Right cardiac atrium (tissue), 5 donors: ENCODE data around the gene MEX3A. TPM values are rescaled to one million over a fixed set of nuclear protein-coding genes. Genes with fewer than 3 reads are reported as not detected.
"Not testable (repeated sequence)": the region's sequence is repeated elsewhere in the genome, so short reads cannot be mapped to it uniquely, and the experiment has no call there.

Source experiments
- ATAC-seq, 2 donors: fragments of 200-7000 bp; cut with Tn5 transposase; one replicate each; pipeline versions ENCODE4 v1.8.0 to v1.9.1; 2020; ENCODE audit warnings: moderate library complexity in 2 of 2, mild to moderate bottlenecking in 1 of 2
- DNase-seq, 3 donors: peaks; one replicate each; pipeline ENCODE4 v3.0.0-alpha.2; 2020
- H3K27ac ChIP-seq: one replicate; pipeline ENCODE4 v1.5.1; 2013; ENCODE audit warnings: mild to moderate bottlenecking, low read length, control low read depth, moderate library complexity
- H3K27me3 ChIP-seq: one replicate; pipeline ENCODE4 v1.6.1; 2013; ENCODE audit not compliant: control insufficient read depth, insufficient read depth
- H3K4me1 ChIP-seq: one replicate; pipeline ENCODE4 v1.6.1; 2013; ENCODE audit warnings: low read length; ENCODE audit not compliant: control insufficient read depth, insufficient read depth
- H3K4me3 ChIP-seq: one replicate; pipeline ENCODE4 v1.5.1; 2013; ENCODE audit warnings: low read length, control low read depth
- H3K9me3 ChIP-seq: one replicate; pipeline ENCODE4 v1.6.1; 2013; ENCODE audit warnings: low read length; ENCODE audit not compliant: control insufficient read depth
- WGBS: extraction: QIAGEN DNeasy Blood & Tissue Kit; methylation state at CpG from one replicate; pipeline ENCODE4 v1.1.7; 2013; 5-methylcytosine and 5-hydroxymethylcytosine counted together
- intact Hi-C, 4 donors: fragments of 100-400 bp; cut with DNase I; formaldehyde crosslinking; loops; one replicate each; pipeline versions ENCODE4 v1.11.0 to v1.14.0; 2022 to 2023
- polyA plus RNA-seq: library from polyadenylated mRNA; stranded (reverse); fragments of 200-250 nt; gene quantifications from one replicate; pipeline ENCODE4 v1.2.3, GENCODE V29; 2013
- total RNA-seq, 4 donors: library from RNA; stranded (reverse); fragmentation: NEBNext Ultra II Directional; extraction: Animal tissue kit (Norgen Biotek cat#: 25700); gene quantifications; one replicate each; pipeline ENCODE4 v1.2.1, GENCODE V29; 2021
- donor health status: healthy with polysubstance abuse.
- donor health status: DM: no; HTN: yes; CAD: no.
- donor health status: DM: no; HTN: no; CAD: no.
- donor health status: DM: no; HTN: yes; CAD: no; lungs with severe emphysema.
- donor health status: DM: yes; HTN: yes; CAD: no.

Gene MEX3A
- total and polyA plus RNA-seq, 5 donors = 0.17 to 0.33 (median 0.20) TPM

DNA sequence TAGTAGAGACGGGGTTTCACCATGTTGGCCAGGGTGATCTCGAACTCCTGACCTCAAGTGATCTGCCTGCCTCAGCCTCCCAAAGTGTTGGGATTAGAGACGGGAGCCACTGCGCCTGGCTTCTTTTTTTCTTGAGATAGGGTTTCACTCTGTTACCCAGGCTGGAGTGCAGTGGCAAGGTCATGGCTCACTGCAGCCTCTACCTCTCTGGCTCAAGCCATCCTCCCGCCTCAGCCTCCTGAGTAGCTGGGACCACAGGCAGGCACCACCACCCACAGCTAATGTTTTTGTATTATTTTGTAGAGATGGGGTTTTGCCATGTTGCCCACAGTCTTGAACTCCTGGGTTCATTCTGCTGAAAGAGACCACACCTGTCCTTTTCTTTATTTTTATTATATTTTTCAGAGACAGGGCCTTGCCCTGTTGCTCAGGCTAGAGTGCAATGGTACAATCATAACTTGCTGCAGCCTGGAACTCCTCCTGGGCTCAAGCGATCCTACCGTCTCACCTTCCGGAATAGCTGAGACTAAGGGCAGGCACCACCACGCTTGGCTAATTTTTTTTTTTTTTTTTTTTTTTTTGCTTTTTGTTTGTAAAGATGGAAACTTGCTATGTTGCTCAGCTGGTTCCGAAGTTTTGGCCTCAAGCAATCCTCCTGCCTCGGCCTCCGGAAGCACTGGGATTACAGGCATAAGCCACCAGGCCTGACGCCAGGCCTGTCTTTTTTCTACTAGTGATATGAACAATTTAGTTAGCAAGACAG lies 35.3 kb upstream of the MEX3A start:
- DNase-seq = peak in 1 of 3 donors; percentile 60
- no peak for ATAC-seq
- Histone ChIP-seq H3K27me3 (no peaks in the 10 kb centered on the region), H3K4me3 (peak overlapping the region; percentile 27), H3K9me3 (no peaks in the 10 kb centered on the region), H3K27ac (peak overlapping the region; percentile 54), H3K4me1 (peaks cover 25% of the 10 kb centered on the region)
- intact Hi-C loops = no loop called here
- WGBS = 56% methylated on average over 13 of the region's 13 CpGs

DNA sequence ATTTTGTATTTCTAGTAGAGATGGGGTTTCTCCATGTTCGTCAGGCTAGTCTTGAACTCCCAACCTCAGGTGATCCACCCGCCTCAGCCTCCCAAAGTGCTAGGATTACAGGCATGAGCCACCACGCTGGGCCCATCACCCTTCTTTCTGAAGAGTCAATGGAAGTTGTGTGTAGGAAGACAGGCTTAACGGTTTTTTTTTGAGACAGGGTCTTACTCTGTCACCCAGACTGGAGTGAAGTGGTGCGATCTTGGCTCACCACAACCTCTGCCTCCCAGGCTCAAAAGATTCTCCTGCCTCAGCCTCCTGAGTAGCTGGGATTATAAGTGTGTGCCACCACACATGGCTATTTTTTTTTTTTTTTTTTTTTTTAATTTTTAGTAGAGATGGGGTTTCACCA lies 34.5 kb upstream of the MEX3A start:
- peak overlapping the region; percentile 99 for H3K27ac ChIP-seq
- peaks cover 23% of the 10 kb centered on the region for H3K4me1 ChIP-seq
- 47% methylated on average over 5 of the region's 5 CpGs for WGBS
- H3K27me3 ChIP-seq, ATAC-seq, intact Hi-C loops, H3K9me3 ChIP-seq: not testable (repeated sequence)
- H3K4me3 ChIP-seq = peak overlapping the region; percentile 97
- DNase-seq = peak in 1 of 3 donors; percentile 38

DNA sequence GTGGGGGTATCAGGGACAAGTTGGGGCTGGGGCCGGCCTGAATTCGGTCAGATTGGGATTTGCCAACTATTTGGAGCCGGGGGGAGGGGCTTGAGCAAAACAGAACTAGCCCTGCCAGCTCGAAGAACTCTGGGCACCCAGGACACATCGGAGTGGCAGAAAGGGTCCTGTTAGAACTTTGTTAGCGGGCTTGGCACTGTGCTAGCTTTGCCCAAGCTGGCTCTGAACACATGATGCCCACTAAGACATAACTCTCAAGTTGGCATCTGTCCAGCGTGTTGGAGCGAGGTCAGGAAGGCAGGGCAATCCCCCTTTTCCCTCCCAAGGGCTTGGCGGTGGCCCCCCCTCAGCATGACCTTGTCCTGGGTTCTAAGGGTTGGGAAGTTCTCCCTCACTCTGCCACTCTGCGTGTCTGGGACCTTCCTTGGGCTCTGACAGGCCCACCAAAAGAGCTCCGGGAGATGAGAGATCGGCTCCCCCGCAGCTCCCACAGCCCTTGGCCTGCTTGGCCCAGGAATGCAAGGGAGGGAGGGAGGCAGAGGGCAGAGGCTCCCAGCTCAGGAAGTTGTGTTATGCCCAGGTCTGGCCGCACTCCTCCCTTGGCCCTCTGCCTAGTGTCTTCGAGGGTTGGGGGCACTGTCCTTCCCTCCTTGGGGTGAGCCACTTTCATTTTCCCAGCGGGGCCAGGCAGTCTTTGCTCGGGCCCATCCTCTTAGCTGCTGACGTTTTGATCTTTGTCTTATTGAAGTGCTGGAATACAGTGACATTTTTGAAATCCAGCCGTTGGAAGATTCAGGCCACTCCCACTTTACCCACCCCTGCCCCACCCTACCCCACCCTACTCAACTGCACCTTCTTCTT lies 33.5 kb upstream of the MEX3A start:
- Histone ChIP-seq H3K9me3 (no peaks in the 10 kb centered on the region), H3K27ac (peak overlapping the region; percentile 99), H3K27me3 (no peaks in the 10 kb centered on the region), H3K4me1 (peaks cover 16% of the 10 kb centered on the region), H3K4me3 (peak overlapping the region; percentile 97)
- intact Hi-C loops = no loop called here
- ATAC-seq = peak; percentile 21 to 30
- WGBS = 1% methylated on average over 19 of the region's 19 CpGs
- DNase-seq = peak; percentile 63 to 85 (median 85)

DNA sequence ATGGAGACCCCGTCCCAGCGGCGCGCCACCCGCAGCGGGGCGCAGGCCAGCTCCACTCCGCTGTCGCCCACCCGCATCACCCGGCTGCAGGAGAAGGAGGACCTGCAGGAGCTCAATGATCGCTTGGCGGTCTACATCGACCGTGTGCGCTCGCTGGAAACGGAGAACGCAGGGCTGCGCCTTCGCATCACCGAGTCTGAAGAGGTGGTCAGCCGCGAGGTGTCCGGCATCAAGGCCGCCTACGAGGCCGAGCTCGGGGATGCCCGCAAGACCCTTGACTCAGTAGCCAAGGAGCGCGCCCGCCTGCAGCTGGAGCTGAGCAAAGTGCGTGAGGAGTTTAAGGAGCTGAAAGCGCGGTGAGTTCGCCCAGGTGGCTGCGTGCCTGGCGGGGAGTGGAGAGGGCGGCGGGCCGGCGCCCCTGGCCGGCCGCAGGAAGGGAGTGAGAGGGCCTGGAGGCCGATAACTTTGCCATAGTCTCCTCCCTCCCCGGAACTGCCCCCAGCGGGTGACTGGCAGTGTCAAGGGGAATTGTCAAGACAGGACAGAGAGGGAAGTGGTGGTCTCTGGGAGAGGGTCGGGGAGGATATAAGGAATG lies 32.8 kb upstream of the MEX3A start:
- peak overlapping the region; percentile 97 for H3K4me3 ChIP-seq
- WGBS = under 1% methylated on average over 49 of the region's 49 CpGs
- H3K4me1 ChIP-seq = peaks cover 9% of the 10 kb centered on the region
- DNase-seq (peak; percentile 50 to 83 (median 79)), ATAC-seq (peak; percentile 43 to 47)
- intact Hi-C loops = no loop called here
- H3K27me3 ChIP-seq = no peaks in the 10 kb centered on the region
- no peaks in the 10 kb centered on the region for H3K9me3 ChIP-seq
- peak overlapping the region; percentile 99 for H3K27ac ChIP-seq

DNA sequence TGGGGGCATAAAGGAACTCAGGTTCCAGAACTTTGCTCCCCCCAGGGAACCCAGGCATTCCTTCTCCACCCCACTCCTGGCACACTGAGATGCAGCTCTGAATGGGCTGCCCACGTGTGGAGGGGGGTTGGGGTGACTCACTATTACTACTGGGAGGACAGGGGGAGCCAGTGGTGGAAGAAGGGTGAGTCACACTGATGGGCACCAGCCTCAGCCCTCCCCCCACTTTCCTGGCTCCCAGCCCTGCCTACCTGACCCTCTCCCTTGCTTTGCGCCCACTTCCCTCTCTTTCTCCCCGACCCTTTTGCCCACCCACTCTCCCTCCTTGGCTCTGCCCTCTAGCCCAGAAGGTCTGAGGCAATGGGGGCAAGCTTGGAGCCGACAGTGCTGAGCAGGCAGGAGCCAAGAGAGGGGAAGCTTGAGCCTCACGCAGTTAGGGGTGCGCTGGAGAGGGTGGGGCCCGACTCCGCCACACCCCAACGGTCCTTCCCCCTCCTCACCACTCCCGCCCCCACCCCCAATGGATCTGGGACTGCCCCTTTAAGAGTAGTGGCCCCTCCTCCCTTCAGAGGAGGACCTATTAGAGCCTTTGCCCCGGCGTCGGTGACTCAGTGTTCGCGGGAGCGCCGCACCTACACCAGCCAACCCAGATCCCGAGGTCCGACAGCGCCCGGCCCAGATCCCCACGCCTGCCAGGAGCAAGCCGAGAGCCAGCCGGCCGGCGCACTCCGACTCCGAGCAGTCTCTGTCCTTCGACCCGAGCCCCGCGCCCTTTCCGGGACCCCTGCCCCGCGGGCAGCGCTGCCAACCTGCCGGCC lies 32.0 kb upstream of the MEX3A start, which contains the start of gene LMNA:
TSS of gene LMNA (plus strand) at position 611 of the 818 bp plus-strand sequence. CDS start 208 bp downstream, outside the sequence.
- Histone ChIP-seq H3K27ac (peak within 1 kb of the TSS; percentile 99), H3K27me3 (no peaks in the 10 kb centered on the region), H3K4me1 (peaks cover 5% of the 10 kb centered on the region), H3K9me3 (no peaks in the 10 kb centered on the region), H3K4me3 (peak within 1 kb of the TSS; percentile 97)
- DNase-seq (peak; percentile 95 to 97 (median 96)), ATAC-seq (peak; percentile 93 to 94)
- intact Hi-C loops = no loop called here
- 2% methylated on average over 37 of the region's 37 CpGs for whole genome bisulfite sequencing

DNA sequence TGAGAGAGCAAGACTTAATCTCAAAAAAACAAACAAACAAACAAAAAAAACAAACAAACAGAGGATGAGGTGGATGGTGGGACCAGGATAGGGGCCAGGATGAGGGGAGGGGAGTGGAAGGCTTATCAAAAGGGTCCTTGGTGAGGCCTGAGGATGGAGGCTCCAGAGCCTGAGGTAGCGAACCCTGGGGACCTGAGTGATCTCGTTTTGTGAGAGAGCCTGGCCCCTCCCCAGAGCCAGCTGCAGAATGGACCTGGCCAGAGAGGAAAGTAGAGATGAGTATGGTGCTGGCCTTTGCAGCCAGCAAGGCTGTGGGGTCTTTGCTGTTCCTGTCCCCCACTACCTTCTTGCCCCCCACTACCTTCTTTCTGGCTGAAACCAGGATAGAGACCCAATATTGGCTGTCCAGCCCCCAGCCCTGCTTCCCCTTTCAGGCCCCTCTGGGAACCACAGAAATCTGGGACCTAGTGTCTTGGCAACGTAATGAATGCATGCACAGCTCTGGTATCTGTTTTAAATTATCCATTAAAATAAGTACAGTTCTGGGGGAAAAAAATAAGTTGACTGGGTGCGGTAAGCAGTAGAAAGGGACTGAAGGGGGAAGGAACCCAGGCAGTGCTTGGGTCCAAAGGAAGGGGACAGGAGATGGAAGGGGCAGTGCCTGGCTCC lies 31.2 kb upstream of the MEX3A start:
- intact Hi-C loops = no loop called here
- Histone ChIP-seq H3K27ac (peak overlapping the region; percentile 65), H3K4me3 (no peak overlapping the region), H3K27me3 (no peaks in the 10 kb centered on the region), H3K9me3 (no peaks in the 10 kb centered on the region), H3K4me1 (peaks cover 6% of the 10 kb centered on the region)
- WGBS = 49% methylated on average over 4 of the region's 4 CpGs
- ATAC-seq = no peak
- DNase-seq = no peak

DNA sequence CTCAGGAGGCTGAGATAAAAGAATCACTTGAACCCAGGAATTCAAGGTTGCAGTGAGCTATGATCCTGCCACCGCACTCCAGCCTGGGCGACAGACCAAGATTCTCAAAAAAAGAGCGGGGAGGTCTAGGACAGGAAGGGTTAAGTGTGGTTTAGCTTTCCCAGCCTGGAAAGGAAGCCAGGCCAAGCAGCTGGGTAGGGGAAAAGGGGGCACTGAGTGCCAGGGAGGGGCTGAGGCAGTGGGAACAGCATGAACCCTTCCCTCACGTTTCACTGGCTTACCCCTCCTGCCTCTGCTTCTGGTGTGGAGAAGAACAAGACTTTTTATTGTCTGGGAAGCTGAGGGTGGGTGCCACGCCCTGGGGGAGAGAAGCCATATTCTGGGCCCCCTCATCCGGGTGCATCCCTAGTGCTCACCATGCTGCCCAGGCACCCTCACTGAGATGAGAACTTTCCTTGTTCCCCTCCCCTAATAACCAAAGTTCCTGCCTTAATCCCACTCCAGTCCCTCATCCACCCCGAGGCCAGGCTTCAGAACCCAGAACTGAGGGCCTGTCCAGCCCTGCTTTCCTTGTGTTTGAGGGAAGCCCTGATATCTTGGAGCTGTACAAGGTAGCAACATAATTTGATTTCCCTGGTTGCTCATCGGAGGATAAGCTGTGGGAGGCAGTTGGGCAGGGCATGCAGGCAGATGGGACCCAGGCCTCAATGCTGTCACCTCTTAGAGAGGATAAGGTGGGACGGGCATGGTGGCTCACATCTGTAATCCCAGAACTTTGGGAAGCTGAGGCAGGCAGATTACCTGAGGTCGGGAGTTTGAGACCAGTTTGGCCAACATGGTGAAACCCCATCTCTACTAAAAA lies 30.2 kb upstream of the MEX3A start:
- no peaks in the 10 kb centered on the region for H3K27me3 ChIP-seq
- peak overlapping the region; percentile 20 for H3K27ac ChIP-seq
- peaks cover 5% of the 10 kb centered on the region for H3K4me1 ChIP-seq
- no peak overlapping the region for H3K4me3 ChIP-seq
- ATAC-seq (no peak), DNase-seq (peak in 1 of 3 donors; percentile 61)
- 60% methylated on average over 10 of the region's 10 CpGs for WGBS
- intact Hi-C loops = no loop called here
- H3K9me3 ChIP-seq = no peaks in the 10 kb centered on the region

DNA sequence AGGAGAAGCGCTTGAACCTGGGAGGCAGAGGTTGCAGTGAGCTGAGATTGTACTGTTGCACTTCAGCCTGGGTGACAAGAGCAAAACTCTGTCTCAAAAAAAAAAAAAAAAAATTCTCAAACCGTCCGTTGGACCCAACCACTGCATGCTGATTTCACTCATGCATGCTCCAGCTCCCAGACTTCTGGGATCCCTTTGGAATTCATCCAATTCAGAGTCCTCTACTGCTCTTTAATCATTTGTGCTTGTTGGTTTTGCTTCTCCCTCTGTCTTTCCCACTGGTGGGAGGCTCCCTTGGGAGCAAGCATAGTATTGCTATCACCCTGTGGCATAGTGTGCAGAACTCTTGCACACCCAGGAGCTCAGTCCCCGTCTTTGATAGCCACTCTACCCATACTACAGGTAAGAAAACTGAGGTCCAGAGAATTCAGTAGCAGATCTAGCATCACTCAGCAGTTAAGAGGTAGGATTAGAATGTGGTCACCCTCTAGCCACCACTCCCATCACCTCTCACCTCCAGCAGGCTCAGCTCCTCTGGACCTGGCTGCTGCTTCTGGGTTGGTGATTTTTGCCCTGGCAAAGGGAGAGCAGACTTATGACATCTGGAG lies 29.2 kb upstream of the MEX3A start:
- ATAC-seq (no peak), DNase-seq (no peak)
- H3K4me3 ChIP-seq = no peak overlapping the region
- no peaks in the 10 kb centered on the region for H3K9me3 ChIP-seq
- 69% methylated on average over 4 of the region's 4 CpGs for WGBS
- no peaks in the 10 kb centered on the region for H3K27me3 ChIP-seq
- intact Hi-C loops = no loop called here
- peaks cover 9% of the 10 kb centered on the region for H3K4me1 ChIP-seq
- no peak overlapping the region for H3K27ac ChIP-seq

DNA sequence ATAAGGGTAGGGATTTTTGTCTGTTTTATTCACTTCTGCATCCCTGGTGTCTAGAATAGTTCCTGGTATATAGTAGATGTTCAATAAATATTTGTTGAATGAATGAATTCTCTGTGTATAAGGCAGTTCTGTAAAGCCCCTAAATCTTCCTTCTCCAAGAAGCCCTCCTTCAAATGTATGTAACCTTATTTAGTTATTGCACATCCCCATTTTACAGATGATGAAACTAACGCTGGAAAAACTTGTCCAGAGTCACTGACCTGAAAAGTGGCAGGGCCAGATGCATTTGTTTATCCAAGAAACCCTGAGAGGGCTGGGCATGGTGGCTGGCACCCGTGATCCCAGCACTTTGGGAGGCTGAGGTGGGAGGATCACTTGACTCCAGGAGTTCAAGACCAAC lies 28.0 kb upstream of the MEX3A start:
- peaks cover 13% of the 10 kb centered on the region for H3K4me1 ChIP-seq
- DNase-seq = no peak
- no peaks in the 10 kb centered on the region for H3K27me3 ChIP-seq
- intact Hi-C loops = no loop called here
- H3K9me3 ChIP-seq = no peaks in the 10 kb centered on the region
- no peak overlapping the region for H3K27ac ChIP-seq
- H3K4me3 ChIP-seq = no peak overlapping the region
- 89% methylated on average over 2 of the region's 2 CpGs for WGBS
- no peak for ATAC-seq
